GM12872 (cell line): ENCODE results near the gene PLEKHJ1.

Experiments used
- CTCF ChIP-seq: IDR thresholded peaks from 3 replicates; pipeline ENCODE4 v1.5.1; 2011; ENCODE audit warnings: low read depth, mild to moderate bottlenecking, low read length, moderate library complexity; ENCODE audit not compliant: insufficient read depth

Gene PLEKHJ1

GRCh38 chr19:2245273-2245672 lies 9.1 kb upstream of the PLEKHJ1 start:
- TF ChIP-seq CTCF, result no peak

- no peak for TF ChIP-seq CTCF
Observed at GRCh38 chr19:2244486-2244885, 8.4 kb upstream of the PLEKHJ1 start.

- TF ChIP-seq CTCF, result no peak
Observed at GRCh38 chr19:2244125-2244411, 7.9 kb upstream of the PLEKHJ1 start.

- TF ChIP-seq CTCF, result no peak
Observed at GRCh38 chr19:2243274-2244124, 7.4 kb upstream of the PLEKHJ1 start.

- no peak for TF ChIP-seq CTCF
Observed at GRCh38 chr19:2242816-2243215, 6.7 kb upstream of the PLEKHJ1 start.

- TF ChIP-seq CTCF, result no peak
Observed at GRCh38 chr19:2242092-2242537, 6.0 kb upstream of the PLEKHJ1 start.

- TF ChIP-seq CTCF, result no peak
Observed at GRCh38 chr19:2240881-2241760, 5.0 kb upstream of the PLEKHJ1 start.
